ENCODE results near the gene SSH2. TPM values are rescaled to one million over a fixed set of nuclear protein-coding genes. Genes with fewer than 3 reads are reported as not detected.
"Not testable (repeated sequence)": the region's sequence is repeated elsewhere in the genome, so short reads cannot be mapped to it uniquely, and the experiment has no call there.

Gene SSH2
- total RNA-seq, 1 experiment from 2014 or later: 13.8 TPM

GRCh38 chr17:29740017-29740416 lies 190.0 kb downstream of the SSH2 start:
- DNase-seq (ENCODE audit: low spot score): no peak

DNA sequence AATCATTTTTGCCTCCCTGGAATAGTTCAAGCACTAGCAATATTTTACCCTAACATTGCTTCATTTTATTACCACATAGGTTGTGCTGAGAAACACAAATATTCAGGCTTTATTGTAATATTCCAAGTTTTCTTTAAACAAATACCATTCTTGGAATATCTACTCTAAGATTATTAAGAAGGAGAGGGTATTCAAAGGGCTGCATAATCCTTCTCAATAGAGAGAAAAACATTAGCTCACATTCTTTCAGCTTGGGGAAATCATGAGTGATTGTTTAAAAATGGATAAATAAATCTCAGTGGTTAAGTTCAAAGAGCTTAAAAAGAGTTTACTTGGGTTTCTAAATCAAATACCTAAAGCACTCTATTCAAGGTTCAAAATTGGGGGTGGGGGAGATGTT lies 195.4 kb downstream of the SSH2 start:
- no peak for DNase-seq (ENCODE audit: low spot score)

DNA sequence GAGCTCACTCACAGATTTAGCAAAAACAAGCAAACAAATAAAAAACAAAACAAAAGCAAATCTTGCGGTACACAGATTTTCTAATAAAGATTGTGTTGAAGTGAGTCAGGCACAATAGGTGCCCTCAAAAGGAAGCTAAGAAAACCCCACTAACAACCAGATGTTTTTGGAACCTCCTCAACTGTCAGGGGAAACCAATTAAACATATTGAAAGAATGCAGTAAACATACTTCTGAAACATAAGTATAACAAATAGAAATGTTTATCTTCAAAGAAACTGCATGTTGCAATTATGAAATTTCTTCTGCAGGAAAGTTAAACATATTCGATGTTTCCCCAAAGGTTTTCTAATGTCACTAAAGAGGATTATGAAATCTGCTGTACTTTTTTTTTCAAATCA lies 196.9 kb downstream of the SSH2 start:
- DNase-seq (ENCODE audit: low spot score): no peak

- no peak for DNase-seq (ENCODE audit: low spot score)
Observed at GRCh38 chr17:29732613-29733012, 197.4 kb downstream of the SSH2 start.

DNA sequence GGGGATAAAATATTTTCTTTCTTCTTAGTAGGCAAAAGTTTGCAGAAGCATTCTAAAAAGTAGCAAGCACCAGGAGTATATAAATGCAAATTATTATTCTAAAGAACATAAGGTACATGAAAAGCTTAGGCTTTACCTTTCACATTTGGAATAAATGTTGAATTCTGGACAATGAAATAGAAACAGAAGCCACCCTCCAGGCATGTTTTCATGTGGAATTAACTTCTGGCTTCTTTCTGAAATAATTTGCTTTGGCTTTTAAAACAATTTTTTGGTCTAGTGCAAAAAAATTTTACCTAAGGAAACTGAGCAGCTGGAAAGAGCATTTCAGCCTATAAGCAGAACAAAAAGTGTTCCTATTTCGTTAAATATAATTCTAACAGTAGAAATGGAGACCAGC lies 197.8 kb downstream of the SSH2 start:
- no peak for DNase-seq (ENCODE audit: low spot score)

DNA sequence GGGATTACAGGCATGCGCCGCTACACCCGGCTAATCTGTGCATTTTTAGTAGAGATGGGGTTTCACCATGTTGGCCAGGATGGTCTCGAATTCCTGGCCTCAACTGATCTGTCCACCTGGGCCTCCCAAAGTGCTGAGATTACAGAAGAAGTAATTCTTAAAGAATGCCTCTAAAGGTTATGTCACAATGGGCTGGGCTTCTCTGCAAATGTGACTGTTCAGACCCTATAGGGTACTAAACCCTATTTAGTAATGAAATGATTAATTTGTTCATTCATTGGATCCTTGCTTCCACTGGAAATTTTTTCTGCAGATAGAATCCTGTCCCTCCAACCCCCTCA lies 198.5 kb downstream of the SSH2 start:
- DNase-seq (ENCODE audit: low spot score): no peak

DNA sequence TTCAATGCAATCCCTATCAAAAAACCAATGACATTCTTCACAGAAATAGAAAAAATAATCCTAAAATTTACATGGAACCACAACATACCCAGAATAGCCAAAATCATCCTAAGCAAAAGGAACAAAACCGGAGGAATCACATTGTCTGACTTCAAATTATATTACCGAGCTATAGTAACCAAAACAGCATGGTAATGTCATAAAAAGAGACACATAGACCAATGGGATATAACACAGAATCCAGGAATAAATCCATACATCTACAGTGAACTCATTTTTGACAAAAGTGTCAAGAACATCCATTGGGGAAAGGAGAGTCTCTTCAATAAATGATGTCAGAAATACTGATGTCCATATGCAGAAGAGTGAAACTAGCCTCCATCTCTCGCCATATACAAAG lies 201.5 kb downstream of the SSH2 start:
- no peak for DNase-seq (ENCODE audit: low spot score)

- peak; percentile 58 for DNase-seq (ENCODE audit: low spot score)
Observed at GRCh38 chr17:29726715-29727252, 203.2 kb downstream of the SSH2 start.

DNA sequence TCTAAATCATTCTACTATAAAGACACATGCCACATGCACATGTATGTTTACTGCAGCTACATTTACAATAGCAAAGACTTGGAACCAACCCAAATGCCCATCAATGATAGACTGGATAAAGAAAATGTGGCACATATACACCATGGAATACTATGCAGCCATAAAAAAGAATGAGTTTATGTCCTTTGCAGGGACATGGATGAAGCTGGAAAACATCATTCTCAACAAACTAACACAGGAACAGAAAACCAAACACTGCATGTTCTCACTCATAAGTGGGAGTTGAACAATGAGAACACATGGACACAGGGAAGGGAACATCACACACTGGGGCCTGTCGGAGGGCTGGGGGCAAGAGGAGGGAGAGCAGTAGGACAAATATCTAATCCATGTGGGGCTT lies 204.6 kb downstream of the SSH2 start:
- not testable (repeated sequence) for DNase-seq (ENCODE audit: low spot score)

- DNase-seq (ENCODE audit: low spot score): no peak
Observed at GRCh38 chr17:29723278-29724047, 206.6 kb downstream of the SSH2 start.

- no peak for DNase-seq (ENCODE audit: low spot score)
Observed at GRCh38 chr17:29722411-29723198, 207.4 kb downstream of the SSH2 start.

- DNase-seq (ENCODE audit: low spot score): no peak
Observed at GRCh38 chr17:29720551-29720950, 209.5 kb downstream of the SSH2 start.

GRCh38 chr17:29719469-29719868 lies 210.6 kb downstream of the SSH2 start:
- DNase-seq (ENCODE audit: low spot score): no peak

- DNase-seq (ENCODE audit: low spot score): no peak
Observed at GRCh38 chr17:29718446-29719039, 211.5 kb downstream of the SSH2 start.

DNA sequence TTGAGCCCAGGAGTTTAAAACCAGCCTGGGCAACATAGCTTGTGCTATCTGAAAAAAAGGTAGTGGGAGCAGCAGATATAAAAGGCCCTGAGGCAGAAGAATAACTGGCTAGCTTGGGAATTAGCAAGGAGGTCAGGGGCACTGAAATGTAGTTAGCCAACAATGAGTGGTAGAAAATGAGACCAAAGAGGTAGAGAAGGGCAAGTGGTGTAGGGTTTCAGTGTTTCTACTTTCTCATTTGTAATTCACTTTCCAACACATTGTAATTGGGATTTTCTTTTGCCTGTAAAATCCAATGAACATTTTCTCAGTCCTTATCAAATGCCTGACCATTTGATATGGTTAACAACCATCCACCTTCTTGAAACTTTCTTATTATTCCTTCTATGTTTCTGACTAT lies 212.2 kb downstream of the SSH2 start:
- DNase-seq (ENCODE audit: low spot score): no peak

DNA sequence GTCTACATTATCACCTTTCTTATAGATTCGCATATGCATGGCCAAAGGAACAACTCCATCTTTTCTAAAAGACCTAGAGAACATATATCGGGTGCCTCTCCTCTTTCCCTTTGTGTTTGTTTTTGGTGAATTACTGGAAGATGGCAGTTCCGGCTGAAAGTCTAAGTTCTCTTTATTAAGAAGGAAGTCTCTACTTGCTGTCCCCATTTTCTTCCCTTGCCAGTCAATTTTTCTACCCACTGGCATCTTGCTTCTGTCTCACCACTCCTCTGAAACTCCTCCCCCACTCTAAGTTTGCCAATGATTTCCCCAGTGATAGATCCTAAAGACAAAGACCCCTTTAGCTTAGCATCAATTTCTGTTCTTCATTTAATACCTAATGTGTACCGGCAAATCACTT lies 213.5 kb downstream of the SSH2 start:
- DNase-seq (ENCODE audit: low spot score): no peak

- no peak for DNase-seq (ENCODE audit: low spot score)
Observed at GRCh38 chr17:29715680-29716079, 214.3 kb downstream of the SSH2 start.

GRCh38 chr17:29714146-29714545 lies 215.9 kb downstream of the SSH2 start:
- DNase-seq (ENCODE audit: low spot score): no peak

DNA sequence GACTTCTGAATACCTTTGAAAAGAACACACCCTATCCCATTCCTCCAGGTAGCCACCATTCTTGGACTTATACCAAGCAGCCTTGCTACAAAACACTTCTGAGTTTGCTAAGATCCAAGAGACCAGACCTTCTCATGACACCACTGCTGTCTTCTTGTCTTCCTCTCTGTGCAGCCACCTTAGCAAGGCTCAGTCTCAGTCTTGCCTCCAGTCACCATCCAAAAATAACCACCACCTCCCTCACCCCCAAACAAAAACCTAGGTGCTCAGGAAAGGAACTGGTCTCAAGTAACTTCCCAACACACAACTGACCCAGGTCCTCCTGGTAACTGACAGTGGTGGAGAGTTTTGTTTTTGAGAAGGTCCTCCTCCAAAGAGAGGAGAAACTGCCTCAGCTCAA lies 216.4 kb downstream of the SSH2 start:
- no peak for DNase-seq (ENCODE audit: low spot score)

DNA sequence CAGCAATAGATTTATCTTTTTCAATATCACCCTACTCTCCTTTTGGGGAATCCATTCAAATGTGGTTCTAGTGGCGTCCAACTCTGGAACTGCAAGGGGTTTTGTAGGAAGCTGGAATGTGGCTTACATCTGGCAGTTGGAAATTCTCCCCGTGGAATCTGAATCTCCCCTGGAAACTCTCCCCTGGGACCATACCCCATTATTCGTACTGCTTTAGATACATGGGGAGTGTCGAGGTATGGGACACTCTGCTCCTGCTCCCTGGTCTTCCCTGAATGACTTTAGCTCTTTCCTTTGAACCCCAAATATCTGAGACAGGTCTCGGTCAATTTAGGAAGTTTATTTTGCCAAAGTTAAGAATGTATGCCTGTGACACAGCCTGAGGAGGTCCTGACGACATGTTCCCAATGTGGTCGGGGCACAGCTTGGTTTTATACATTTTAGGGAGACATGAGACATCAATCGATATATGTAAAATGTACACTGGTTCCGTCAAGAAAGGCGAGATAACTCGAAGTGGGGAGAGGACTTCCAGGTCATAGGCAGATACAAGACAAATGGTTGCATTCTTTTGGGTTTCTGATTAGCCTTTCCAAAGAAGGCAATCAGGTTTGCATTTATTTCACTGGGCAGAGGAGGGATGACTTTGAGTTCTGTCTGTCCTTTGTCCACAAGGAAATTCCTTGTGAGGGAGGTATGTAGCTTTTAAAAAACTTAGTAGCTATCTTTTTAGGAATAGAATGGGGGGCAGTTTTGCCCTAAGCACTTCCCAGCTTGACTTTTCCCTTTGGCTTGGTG lies 218.2 kb downstream of the SSH2 start:
- no peak for DNase-seq (ENCODE audit: low spot score)

DNA sequence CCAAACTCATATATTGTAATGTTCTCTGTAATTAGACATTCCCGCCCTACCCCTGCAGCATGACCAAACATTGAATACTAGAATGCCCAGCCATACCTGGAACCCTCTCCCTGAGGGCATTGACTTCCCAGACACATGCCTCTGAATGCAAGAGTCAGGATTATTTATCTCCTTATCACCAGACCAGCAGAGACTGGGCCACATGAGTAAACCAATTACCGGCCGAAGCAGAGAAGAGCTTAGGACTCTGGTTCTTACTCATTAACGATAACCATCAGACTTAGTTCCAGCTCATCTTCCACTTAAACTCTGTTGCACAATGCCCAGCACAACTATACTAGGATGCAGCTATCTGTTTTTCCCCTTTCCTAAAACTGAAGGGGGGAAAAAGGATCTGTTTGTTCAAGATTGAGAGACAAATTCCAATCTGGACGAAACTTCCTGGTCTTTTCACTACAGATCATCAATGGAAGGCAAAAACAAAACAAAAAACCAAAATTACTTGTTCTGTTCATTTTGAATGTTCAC lies 219.1 kb downstream of the SSH2 start:
- peak; percentile 86 for DNase-seq (ENCODE audit: low spot score)

DNA sequence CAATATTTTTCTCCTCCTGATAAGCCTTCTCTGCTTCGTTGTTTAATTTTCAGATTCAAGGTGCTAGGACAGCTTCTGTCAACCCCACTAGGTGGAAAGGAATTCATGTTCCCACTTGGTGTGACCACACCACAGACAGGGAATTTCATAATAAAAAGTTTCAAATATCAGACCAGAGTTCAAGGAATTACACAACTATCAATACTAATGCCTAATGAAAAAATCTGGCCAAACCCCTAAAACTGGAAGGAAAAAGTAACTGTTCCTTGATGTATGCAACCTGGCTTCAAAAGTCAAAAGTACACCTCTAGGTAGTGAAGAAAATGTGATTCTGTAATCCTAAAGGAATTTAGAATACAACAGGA lies 219.5 kb downstream of the SSH2 start:
- DNase-seq (ENCODE audit: low spot score): no peak
